Measurements from ENCODE around the gene ZNF8.
"Not testable (repeated sequence)": the region's sequence is repeated elsewhere in the genome, so short reads cannot be mapped to it uniquely, and the experiment has no call there.

The ZNF8 gene

DNA sequence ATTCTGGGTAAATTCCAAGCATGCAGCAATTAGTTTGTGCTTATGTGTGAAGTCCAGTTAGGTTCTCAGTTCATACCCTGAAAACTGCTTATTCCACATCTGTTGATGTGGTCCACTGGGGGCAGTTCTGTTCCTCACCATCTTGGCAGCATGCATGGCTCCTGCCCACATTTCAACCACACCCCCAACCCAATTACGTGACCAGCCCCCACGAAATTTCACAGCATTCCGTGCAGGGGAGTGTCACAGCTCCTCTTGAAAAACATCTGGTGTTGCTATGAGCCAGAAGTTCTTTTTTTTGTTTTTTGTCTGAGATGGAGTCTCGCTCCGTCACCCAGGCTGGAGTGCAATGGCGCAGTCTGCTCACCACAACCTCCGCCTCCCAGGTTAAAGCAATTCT is 17.3 kb downstream of the ZNF8 start:
- no peak for DNase-seq (ENCODE audit: low read depth)

DNA sequence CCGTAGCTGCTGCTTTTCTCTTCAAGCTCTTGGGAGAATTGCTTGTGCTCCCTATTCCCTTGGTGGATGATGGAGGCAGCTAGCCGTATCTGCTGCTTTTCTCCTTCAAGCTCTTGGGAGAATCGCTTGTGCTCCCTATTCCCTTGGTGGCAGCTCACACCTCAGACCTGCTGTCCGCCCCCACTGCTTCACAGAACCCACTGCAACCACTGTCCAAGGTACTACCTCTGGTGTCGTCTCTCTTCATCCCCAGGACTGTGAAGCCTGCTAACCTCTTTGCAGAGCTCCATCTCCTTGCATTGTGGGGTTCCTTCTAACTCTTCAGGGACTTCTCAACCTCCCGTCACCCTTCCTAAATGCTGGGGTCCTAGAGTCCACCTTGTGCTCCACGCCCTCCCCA is 21.9 kb downstream of the ZNF8 start:
- DNase-seq (ENCODE audit: low read depth) = no peak

DNA sequence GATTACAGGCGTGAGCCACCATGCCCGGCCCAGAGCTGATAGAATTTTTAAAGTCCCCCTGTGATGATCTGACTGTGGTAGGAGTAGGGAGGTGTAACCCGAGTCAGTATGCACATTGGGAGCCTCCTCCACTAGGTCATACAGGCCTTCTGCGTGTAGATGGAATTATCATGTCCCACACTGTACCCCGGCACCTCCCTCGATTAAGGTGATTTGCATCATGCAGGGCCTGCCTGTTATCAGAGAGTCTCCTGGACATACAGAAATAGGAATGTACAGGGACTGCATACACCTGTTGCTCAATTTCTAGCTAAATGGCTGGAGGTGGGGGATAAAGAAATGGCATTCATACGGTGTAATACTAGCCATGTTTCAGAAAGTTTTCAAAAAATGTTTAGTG is 25.5 kb downstream of the ZNF8 start:
- DNase-seq (ENCODE audit: low read depth) = no peak

GRCh38 chr19:58304748-58305064 is 26.0 kb downstream of the ZNF8 start:
- no peak for DNase-seq (ENCODE audit: low read depth)

GRCh38 chr19:58305065-58305931 is 26.5 kb downstream of the ZNF8 start, which contains the start of gene ERVK3-1:
Gene ERVK3-1, plus strand, starts transcription at chr19:58305377. Its CDS starts 6,792 bp downstream, at chr19:58312169.
- DNase-seq (ENCODE audit: low read depth) = peak; percentile 86

DNA sequence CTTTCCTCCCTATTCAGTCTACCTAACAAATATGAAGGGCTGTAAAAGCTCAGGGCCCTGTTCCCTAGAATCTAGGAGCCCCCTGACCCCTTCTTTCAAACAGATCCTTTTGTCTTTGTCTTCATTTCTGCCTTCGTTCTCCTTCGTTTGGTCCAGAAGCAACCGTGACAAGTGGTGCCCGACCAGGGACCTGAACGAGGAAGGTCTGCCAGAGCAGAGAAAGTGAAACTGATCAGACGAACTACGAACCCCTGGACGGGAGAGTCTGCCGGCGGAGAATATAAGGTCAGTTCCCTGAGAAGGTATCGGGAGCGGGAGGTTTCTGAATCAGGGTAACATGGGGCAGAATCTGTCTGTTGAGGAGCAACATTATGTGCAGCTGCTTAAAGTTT is 27.2 kb downstream of the ZNF8 start:
- DNase-seq (ENCODE audit: low read depth) = no peak

DNA sequence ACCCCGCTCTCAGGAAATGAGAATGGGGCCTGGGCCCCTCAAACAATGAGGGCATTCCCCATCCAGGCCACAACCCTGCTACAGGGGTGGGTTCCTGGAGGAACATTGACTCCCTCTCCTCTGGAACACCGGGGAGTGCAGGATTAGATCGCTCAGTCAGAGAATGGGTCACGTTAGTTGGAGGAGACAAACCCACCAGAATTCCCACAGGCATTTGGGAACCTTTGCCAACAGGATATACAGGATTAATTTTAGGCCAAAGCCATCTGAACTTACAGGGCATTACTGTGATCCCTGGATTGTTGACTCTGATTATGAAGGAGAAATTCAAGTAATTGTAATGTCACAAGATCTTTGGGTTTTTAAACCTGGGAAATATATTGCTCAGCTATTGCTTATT is 29.0 kb downstream of the ZNF8 start:
- DNase-seq (ENCODE audit: low read depth) = no peak

GRCh38 chr19:58310685-58311084 is 31.9 kb downstream of the ZNF8 start:
- not testable (repeated sequence) for DNase-seq (ENCODE audit: low read depth)

- DNase-seq (ENCODE audit: low read depth) = no peak
These were observed 32.6 kb downstream of the ZNF8 start for GRCh38 chr19:58311345-58311865.

DNA sequence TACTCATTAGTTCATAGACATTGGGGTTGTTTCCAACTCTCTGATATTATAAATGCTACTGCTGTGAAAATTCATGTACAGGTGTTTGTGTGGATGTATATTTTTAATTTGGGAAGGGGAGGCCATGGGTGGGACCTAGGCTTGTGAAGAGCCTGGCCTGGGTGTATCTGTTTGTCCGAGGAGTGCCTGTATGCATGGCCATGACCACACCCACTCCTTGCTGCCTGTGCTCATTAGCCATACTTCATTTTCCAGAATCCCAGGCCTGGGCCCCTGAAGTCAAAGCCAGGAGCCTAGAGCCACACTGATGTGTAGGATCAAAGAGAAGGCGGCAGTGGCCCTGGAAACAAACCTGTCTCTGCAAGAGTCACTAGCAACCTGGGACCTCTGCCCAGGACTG is 36.8 kb downstream of the ZNF8 start:
- DNase-seq (ENCODE audit: low read depth) = no peak

- no peak for DNase-seq (ENCODE audit: low read depth)
These were observed 38.8 kb downstream of the ZNF8 start for GRCh38 chr19:58317476-58318072.

DNA sequence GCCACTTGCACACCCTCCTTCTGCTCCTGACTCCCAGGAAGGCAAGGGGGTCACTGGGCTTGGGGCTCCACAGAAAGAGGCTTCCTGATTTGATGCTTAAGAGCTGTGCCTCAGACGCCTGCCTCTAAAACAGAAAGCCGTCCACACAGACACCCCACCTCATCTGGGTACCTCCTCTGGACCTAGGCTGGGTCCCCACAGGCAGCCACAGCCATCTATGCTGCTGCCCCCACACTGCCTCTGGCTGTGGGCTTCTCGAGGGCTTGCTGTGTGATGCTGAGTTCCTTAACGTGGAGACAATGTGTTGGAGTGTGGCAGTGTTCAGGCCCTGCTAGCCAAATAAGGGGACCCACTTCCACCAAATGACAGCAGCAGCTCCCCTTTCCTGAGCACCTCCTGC is 39.5 kb downstream of the ZNF8 start:
- DNase-seq (ENCODE audit: low read depth) = no peak

DNA sequence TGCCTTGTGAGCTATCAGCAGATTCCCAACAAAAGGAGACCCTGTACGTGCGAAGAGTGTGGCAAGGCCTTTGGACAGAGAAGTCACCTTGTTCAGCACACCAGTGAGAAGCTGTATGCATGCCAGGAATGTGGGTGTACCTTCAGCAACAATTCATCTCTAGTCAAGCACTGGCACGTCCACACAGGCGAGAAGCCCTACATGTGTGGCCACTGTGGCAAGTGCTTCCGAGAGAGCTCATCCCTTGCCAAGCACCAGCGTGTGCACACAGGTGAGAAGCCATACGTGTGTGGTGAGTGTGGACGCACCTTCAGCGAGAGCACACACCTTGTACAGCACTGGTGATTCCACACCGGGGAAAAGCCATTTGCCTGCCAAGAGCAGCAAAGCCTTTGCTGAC is 40.5 kb downstream of the ZNF8 start:
- no peak for DNase-seq (ENCODE audit: low read depth)

GRCh38 chr19:58325311-58326022 is 46.7 kb downstream of the ZNF8 start:
- DNase-seq (ENCODE audit: low read depth) = no peak

- DNase-seq (ENCODE audit: low read depth) = no peak
These were observed 47.8 kb downstream of the ZNF8 start for GRCh38 chr19:58326501-58326913.

DNA sequence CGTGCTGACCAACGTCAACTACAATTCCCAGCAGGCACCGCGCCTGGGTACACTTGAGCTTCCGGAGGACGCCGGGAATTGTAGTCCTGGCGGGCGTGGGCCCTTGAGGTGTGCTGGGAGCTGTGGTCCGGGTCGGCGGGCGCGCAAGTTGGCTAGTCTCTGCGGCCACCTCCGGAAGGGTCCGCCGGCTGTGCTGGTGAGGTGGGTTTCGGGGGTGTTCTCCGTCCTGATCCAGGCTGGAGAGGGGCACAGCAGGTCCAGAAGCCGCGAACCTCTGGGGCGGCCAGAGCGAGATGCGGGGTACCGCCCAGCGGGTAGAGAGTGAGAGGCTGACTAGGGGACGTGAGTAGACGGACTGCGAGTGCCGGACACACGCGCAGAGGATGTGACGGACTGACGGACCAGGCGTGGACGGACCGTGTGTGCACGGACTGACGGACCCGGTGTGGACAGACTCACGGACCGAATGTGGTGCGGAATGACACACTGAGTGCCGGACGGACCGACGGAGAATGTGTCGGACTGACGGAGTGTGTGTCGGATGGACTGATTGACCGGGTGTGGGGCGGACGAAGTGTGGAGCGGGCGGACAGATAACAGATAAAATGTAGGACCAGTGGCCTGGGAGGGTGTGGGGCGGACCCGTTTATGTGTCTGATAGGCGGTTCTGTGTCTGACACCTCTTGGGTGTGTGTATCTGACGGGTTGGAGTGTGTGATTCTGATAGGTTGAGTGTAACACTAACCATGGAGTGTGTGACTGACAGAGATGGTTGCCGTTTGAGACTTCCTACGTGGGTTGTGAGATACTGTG is 48.4 kb downstream of the ZNF8 start, which contains the start of gene ZSCAN22:
Gene ZSCAN22, plus strand, starts transcription at position 81 of the 813 bp plus-strand sequence. CDS start 7,809 bp downstream, outside the sequence.
- peak; percentile 81 for DNase-seq (ENCODE audit: low read depth)

DNA sequence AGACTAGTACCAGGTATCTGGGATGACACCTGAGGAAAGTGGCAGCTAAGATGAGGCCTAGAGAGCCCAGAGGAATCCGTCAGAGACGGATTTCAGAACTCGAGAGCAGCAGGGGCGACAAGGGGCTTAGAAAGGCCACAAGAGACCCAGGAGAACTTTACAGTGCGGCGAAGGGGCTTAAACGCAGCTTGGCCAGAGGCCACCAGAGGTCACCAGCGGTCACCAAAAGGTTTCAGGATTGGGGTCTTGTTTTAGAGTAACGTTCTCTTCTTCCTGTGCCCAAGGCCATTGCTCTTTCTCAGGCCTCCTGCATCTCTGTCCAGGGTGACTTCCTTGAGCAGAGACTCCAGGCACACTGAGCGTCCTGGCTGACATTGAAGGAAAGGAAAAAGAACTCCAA is 50.2 kb downstream of the ZNF8 start:
- no peak for DNase-seq (ENCODE audit: low read depth)

DNA sequence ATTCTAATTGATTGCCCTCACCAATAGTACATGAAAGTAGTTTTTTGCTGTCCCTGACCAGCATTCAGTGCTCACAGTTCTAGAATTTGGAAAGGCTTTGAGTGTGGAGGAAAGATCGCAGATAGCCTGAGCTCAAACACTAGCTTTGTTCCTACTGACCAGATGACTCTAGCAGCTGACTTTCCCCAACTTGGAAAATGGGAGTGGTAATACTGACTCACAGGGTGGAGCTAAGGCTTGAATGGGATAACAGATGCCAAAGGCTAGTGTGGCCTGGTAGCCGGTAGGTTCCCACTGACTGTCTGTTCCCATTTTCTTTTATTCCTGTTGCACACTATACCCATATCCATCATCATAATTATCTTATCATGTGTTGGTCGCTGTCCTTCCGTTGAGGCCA is 51.7 kb downstream of the ZNF8 start:
- peak; percentile 45 for DNase-seq (ENCODE audit: low read depth)

DNA sequence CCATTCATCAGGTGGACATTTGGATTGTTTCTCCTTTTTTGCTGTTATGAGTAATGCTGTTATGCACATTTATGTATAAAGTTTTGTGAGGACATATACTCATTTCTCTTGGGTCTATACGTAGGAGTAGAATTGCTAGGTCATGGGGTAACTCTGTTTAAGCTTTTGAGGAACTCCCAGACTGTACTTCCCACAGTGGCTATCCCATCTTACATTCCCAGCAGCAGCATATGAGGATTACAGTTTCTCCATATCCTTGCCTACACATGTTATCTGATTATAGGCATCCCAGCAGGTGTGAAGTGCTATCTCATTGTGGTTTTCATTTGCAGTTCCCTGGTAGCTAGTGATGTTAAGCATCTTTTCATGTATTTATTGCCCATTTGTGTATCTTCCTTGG is 53.9 kb downstream of the ZNF8 start:
- no peak for DNase-seq (ENCODE audit: low read depth)

GRCh38 chr19:58334691-58335249 is 56.0 kb downstream of the ZNF8 start:
- no peak for DNase-seq (ENCODE audit: low read depth)

DNA sequence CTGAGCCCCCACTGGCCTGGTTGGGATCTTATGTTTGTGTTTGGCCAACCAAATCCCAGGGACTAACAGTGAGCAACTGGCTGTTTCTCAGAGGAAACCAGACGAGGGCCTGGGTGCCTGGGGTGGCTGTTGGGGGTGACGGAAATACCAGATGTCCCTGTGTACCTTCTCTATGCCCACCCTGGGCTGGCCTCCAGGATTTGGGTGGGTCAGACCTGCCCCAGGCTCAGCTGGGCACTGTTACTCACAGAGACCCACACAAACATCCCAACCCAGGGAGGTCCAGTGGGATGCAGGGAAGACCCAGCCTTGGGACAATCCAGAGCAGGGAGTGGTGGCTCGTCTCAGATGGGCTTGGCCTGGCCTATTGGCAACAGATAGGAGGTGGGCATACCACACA is 56.9 kb downstream of the ZNF8 start:
- DNase-seq (ENCODE audit: low read depth) = no peak

- no peak for DNase-seq (ENCODE audit: low read depth)
These were observed 57.5 kb downstream of the ZNF8 start for GRCh38 chr19:58336216-58336615.
